ENCODE measurements around the gene UBE2G2. TPM values are rescaled to one million over a fixed set of nuclear protein-coding genes. Genes with fewer than 3 reads are reported as not detected.

Gene UBE2G2
- total RNA-seq, 1 donor from 2014 or later, result 137 TPM

DNA sequence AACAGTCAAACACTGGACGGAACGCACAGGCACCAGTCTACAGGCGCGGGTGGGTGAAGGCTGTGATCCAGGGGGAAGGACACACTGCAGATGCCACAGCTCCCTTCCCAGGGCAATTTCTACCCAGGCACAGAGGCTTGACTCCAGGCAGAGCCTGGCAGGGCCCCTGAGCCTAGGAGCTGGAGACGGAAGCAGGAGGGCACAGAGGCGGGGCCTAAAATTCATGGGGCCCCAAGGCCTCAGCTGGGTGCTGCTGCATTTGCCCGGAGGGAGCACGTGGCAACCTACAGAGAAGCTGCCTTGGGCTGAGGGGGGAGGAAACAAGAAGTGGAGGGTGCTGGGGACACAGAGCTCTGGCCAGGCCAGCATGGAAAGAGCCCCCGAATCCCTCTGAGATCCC lies 41.2 kb downstream of the UBE2G2 start:
- no peaks in the 10 kb centered on the region for H3K27me3 Mint-ChIP-seq (ENCODE audit: insufficient read depth)
- H3K4me1 Mint-ChIP-seq (ENCODE audit: low read depth), result peaks cover 10% of the 10 kb centered on the region
- no peaks in the 10 kb centered on the region for H3K36me3 Mint-ChIP-seq (ENCODE audit: low read depth)
- no peak for DNase-seq (ENCODE audit: low spot score)
- intact Hi-C loops (cut with micrococcal nuclease), result no loop called here
- H3K9me3 Mint-ChIP-seq, result no peaks in the 10 kb centered on the region
- H3K27ac Mint-ChIP-seq, result no peak overlapping the region
- no peak overlapping the region for H3K4me3 Mint-ChIP-seq

GRCh38 chr21:44759628-44760285 lies 41.9 kb downstream of the UBE2G2 start:
- Mint-ChIP-seq H3K4me1 (ENCODE audit: low read depth) (peaks cover 5% of the 10 kb centered on the region), H3K27me3 (ENCODE audit: insufficient read depth) (no peaks in the 10 kb centered on the region), H3K27ac (no peak overlapping the region), H3K36me3 (ENCODE audit: low read depth) (no peaks in the 10 kb centered on the region), H3K9me3 (no peaks in the 10 kb centered on the region), H3K4me3 (no peak overlapping the region)
- intact Hi-C loops (cut with micrococcal nuclease), result no loop called here
- no peak for DNase-seq (ENCODE audit: low spot score)

DNA sequence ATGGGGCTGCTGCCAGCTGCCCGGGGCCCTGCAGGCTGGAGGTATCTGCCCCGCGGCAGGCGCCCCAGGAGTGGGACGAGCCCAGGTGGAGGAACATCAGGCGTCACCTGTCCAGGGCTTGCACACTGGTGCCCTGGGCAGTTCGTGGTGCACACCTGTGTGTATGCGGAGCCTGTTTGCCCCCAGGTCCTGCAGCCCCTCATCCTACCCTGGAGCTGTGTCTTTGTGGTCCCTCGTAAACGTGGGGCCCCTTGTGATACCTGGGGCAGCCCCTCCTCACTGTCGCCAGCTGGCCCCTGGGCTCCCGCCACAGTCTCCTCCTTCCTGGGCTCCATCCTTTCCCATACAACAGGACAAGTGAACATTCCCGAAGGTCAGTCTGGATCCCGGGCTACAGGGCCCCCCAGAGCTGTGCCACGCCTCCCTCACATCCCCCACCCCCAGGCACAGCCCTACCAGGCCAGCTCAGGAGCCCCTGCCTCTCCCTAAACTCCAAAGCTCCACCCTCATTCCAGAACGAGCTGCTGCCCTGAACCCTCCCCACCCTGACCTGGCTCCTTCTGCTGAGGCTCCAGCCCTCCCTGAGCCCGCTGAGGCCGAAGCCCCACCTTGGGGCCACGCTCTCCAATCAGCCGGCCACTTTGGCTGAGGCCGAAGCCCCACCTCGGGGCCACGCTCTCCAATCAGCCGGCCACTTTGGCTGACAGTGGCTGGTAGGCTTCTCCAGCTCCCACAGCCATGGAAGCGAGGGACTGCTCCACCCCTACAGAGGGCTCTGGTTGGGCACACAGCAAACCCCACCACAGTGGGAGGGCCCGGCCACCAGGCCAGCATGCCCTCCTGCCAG lies 42.6 kb downstream of the UBE2G2 start:
- Mint-ChIP-seq H3K27me3 (ENCODE audit: insufficient read depth) (no peaks in the 10 kb centered on the region), H3K36me3 (ENCODE audit: low read depth) (no peaks in the 10 kb centered on the region), H3K9me3 (no peaks in the 10 kb centered on the region), H3K4me1 (ENCODE audit: low read depth) (peaks cover 5% of the 10 kb centered on the region), H3K4me3 (no peak overlapping the region), H3K27ac (no peak overlapping the region)
- DNase-seq (ENCODE audit: low spot score), result no peak
- intact Hi-C loops (cut with micrococcal nuclease), result no loop called here

GRCh38 chr21:44758141-44758561 lies 43.5 kb downstream of the UBE2G2 start:
- Mint-ChIP-seq H3K27me3 (ENCODE audit: insufficient read depth) (no peaks in the 10 kb centered on the region), H3K9me3 (no peaks in the 10 kb centered on the region), H3K4me3 (no peak overlapping the region), H3K4me1 (ENCODE audit: low read depth) (peaks cover 5% of the 10 kb centered on the region), H3K27ac (no peak overlapping the region), H3K36me3 (ENCODE audit: low read depth) (no peaks in the 10 kb centered on the region)
- intact Hi-C loops (cut with micrococcal nuclease), result no loop called here
- no peak for DNase-seq (ENCODE audit: low spot score)

DNA sequence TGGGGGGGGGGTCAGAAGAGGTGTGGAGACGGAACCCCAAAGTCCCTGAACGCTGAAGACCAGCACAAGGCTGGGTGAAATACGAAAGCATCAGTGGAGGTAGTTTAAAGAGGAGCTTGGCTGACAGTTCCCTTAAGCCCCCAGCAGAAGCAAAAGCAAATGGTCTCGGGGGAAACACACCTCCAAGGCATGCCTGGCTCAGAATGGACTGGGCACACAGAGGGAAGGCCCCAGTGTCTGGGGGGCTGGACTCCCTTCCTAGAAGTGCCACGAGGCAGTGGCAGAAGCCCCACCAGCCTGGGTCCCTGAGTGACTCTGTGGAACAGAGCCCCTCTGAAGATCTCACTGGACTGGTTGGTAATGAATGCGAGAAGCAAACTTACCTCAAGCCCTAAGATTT lies 43.9 kb downstream of the UBE2G2 start:
- Mint-ChIP-seq H3K4me3 (no peak overlapping the region), H3K27ac (no peak overlapping the region), H3K36me3 (ENCODE audit: low read depth) (no peaks in the 10 kb centered on the region), H3K9me3 (no peaks in the 10 kb centered on the region), H3K27me3 (ENCODE audit: insufficient read depth) (no peaks in the 10 kb centered on the region), H3K4me1 (ENCODE audit: low read depth) (peaks cover 5% of the 10 kb centered on the region)
- intact Hi-C loops (cut with micrococcal nuclease), result no loop called here
- no peak for DNase-seq (ENCODE audit: low spot score)

GRCh38 chr21:44756423-44757185 lies 45.0 kb downstream of the UBE2G2 start:
- no peaks in the 10 kb centered on the region for H3K27me3 Mint-ChIP-seq (ENCODE audit: insufficient read depth)
- no peaks in the 10 kb centered on the region for H3K36me3 Mint-ChIP-seq (ENCODE audit: low read depth)
- no peak overlapping the region for H3K27ac Mint-ChIP-seq
- H3K4me3 Mint-ChIP-seq, result no peak overlapping the region
- DNase-seq (ENCODE audit: low spot score), result no peak
- H3K9me3 Mint-ChIP-seq, result no peaks in the 10 kb centered on the region
- intact Hi-C loops (cut with micrococcal nuclease), result no loop called here
- peaks cover 4% of the 10 kb centered on the region for H3K4me1 Mint-ChIP-seq (ENCODE audit: low read depth)

- peaks cover 4% of the 10 kb centered on the region for H3K27me3 Mint-ChIP-seq (ENCODE audit: insufficient read depth)
- no peaks in the 10 kb centered on the region for H3K36me3 Mint-ChIP-seq (ENCODE audit: low read depth)
- no peak overlapping the region for H3K4me3 Mint-ChIP-seq
- no peak overlapping the region for H3K27ac Mint-ChIP-seq
- H3K4me1 Mint-ChIP-seq (ENCODE audit: low read depth), result no peaks in the 10 kb centered on the region
- intact Hi-C loops (cut with micrococcal nuclease), result loop anchor here (1.0 kb wide), 1 partner anchor 38 kb away; no protein-coding TSS in a partner anchor
- H3K9me3 Mint-ChIP-seq, result no peaks in the 10 kb centered on the region
- no peak for DNase-seq (ENCODE audit: low spot score)
Measured at GRCh38 chr21:44755227-44755626, 46.4 kb downstream of the UBE2G2 start.

DNA sequence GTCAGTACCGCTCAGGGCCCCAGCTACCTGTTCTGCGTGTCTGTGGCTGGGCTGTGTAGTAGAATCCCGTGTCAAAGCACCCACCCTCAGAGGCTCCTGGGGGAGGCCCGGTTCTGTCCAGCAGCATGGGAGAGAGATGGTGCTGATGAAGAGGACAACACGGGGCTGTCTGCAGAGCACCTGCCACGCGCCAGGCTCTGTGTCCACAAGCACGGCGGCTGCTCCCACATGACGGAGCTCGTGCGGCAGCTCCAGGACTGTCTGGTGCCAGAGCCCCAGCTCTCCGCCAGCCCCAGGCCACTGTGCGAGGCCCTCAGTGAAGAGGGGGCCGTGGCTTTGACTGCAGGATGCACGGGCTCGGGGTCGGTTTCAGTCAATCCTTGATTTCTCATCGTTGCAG lies 48.3 kb downstream of the UBE2G2 start:
- Mint-ChIP-seq H3K4me3 (no peak overlapping the region), H3K36me3 (ENCODE audit: low read depth) (no peaks in the 10 kb centered on the region), H3K27me3 (ENCODE audit: insufficient read depth) (peaks cover 4% of the 10 kb centered on the region), H3K4me1 (ENCODE audit: low read depth) (no peaks in the 10 kb centered on the region), H3K9me3 (no peaks in the 10 kb centered on the region), H3K27ac (no peak overlapping the region)
- no peak for DNase-seq (ENCODE audit: low spot score)
- intact Hi-C loops (cut with micrococcal nuclease), result no loop called here

- H3K9me3 Mint-ChIP-seq, result no peaks in the 10 kb centered on the region
- peaks cover 9% of the 10 kb centered on the region for H3K27me3 Mint-ChIP-seq (ENCODE audit: insufficient read depth)
- no peak overlapping the region for H3K27ac Mint-ChIP-seq
- H3K4me1 Mint-ChIP-seq (ENCODE audit: low read depth), result no peaks in the 10 kb centered on the region
- no peak overlapping the region for H3K4me3 Mint-ChIP-seq
- intact Hi-C loops (cut with micrococcal nuclease), result no loop called here
- no peak for DNase-seq (ENCODE audit: low spot score)
- no peaks in the 10 kb centered on the region for H3K36me3 Mint-ChIP-seq (ENCODE audit: low read depth)
Measured at GRCh38 chr21:44752671-44753235, 48.9 kb downstream of the UBE2G2 start.

DNA sequence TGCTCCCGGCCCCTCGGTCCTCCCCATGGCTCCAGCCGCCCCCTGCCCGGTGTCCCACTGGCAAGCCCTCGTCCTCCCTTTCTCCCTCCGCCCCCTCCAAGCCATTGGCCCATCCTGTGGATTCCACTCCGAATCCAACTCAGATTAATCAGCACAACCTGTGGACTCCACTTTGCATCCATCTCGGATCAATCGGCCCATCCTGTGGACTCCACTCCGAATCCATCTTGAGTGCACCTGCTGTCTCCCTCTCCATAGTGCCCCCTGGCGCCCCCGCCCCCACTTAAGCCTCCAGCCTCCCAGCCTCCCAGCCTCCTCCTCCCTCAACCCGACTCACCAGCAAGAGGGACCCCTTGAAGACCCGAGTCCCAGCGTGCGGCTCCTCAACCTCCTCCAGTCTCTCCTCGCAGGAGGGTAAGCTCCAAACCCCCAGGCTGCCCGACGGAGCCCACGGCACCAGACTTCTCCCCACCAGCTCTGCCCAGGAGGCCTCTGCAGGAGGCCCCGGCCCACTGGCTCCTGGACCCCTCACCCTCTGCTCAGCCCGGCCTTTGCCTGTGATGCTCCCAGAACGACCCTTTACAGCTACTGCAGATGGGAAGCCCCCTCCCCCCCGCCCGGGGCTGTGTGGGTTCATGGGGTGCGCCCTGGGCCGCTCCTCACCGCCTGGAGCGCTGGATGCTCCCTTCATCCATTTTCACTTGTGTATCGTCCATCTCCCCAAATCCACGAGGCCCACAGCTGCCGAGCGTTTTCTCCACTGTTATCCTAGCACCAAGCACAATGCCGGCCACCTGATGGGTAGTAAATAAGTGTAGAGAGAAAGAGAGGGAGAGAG lies 49.6 kb downstream of the UBE2G2 start:
- intact Hi-C loops (cut with micrococcal nuclease), result no loop called here
- peaks cover 9% of the 10 kb centered on the region for H3K27me3 Mint-ChIP-seq (ENCODE audit: insufficient read depth)
- no peaks in the 10 kb centered on the region for H3K9me3 Mint-ChIP-seq
- no peak overlapping the region for H3K27ac Mint-ChIP-seq
- no peaks in the 10 kb centered on the region for H3K4me1 Mint-ChIP-seq (ENCODE audit: low read depth)
- DNase-seq (ENCODE audit: low spot score), result no peak
- no peaks in the 10 kb centered on the region for H3K36me3 Mint-ChIP-seq (ENCODE audit: low read depth)
- no peak overlapping the region for H3K4me3 Mint-ChIP-seq

DNA sequence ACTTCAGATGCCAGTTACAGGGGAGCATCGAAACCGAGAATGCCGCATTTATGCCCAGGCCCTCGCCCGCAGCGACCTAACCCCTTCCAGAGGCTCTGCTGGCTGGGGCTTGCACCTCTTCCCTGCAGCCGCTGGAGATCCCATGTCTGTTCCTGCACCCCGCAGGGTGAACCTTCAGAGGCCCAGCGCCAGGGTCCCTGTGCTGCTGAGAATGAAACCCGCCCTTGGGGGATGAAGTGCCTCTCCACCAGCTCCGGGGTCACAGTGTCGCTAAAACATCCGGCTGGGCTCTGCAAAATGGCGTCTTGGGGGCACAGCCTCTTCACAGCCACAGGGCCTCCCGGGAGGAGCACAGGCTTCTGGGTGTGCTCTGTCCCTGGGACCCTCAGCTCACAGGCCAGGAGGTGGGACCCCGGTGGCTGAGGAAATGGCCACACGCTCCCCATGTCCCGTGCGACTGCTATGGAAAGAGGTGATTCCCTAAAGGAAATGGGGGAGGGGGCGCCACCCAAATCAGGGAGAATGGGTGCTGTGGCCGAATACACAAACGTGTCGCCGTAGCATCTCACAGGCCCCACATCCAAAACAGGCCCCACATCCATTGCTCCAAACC lies 50.3 kb downstream of the UBE2G2 start:
- Mint-ChIP-seq H3K36me3 (ENCODE audit: low read depth) (no peaks in the 10 kb centered on the region), H3K4me1 (ENCODE audit: low read depth) (no peaks in the 10 kb centered on the region), H3K9me3 (no peaks in the 10 kb centered on the region), H3K27me3 (ENCODE audit: insufficient read depth) (peaks cover 12% of the 10 kb centered on the region), H3K4me3 (no peak overlapping the region), H3K27ac (no peak overlapping the region)
- intact Hi-C loops (cut with micrococcal nuclease), result no loop called here
- DNase-seq (ENCODE audit: low spot score), result no peak

GRCh38 chr21:44750675-44751025 lies 51.0 kb downstream of the UBE2G2 start:
- Mint-ChIP-seq H3K27ac (no peak overlapping the region), H3K27me3 (ENCODE audit: insufficient read depth) (peaks cover 12% of the 10 kb centered on the region), H3K9me3 (no peaks in the 10 kb centered on the region), H3K4me1 (ENCODE audit: low read depth) (no peaks in the 10 kb centered on the region), H3K36me3 (ENCODE audit: low read depth) (no peaks in the 10 kb centered on the region), H3K4me3 (no peak overlapping the region)
- no peak for DNase-seq (ENCODE audit: low spot score)
- intact Hi-C loops (cut with micrococcal nuclease), result no loop called here
